GM18526 (cell line): ENCODE data around the gene P2RX1.

Experiments
- POLR2A ChIP-seq: IDR thresholded peaks from 3 replicates; pipeline ENCODE4 v1.6.1; 2011; ENCODE audit not compliant: insufficient read length; ENCODE audit errors: extremely low read depth

P2RX1 gene

DNA sequence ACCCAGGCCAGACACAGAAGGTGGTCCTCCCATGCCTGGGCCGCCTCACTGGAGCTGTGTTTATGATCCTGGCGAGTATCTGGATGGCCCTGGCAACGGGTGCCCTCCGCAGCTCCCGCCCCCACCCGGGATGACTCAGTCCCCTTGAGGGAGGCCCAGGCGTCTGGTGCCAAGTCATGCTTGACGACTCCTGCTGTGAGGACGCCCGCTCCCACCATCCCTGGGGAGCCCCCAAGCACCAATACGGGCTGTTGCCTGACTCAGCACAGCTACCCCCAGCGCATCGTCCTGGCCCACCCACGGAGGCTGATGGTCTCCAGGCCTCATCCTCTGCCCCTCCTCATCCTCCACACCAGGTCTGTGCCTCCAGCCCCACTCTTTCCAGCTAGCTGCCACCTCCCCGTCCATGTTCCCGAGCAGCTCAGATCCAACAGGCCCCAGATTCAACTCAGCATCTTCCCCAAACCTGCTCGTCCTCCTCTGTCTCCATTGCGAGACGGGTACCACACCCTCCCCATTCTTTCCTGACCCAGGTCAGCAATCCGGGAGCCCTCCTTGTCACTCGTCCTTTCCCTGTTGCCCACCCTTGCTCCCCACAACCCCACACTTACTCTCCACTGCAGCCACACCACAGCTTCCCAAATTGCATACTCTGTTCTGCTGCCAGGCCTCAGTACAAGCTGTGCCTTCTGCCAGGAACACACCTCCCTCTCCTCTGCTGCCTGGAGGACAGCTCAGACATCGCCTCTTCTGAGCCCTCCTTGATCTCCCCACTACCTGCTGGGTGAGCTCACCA is 26.0 kb downstream of the P2RX1 start:
- no peak for TF ChIP-seq POLR2A

DNA sequence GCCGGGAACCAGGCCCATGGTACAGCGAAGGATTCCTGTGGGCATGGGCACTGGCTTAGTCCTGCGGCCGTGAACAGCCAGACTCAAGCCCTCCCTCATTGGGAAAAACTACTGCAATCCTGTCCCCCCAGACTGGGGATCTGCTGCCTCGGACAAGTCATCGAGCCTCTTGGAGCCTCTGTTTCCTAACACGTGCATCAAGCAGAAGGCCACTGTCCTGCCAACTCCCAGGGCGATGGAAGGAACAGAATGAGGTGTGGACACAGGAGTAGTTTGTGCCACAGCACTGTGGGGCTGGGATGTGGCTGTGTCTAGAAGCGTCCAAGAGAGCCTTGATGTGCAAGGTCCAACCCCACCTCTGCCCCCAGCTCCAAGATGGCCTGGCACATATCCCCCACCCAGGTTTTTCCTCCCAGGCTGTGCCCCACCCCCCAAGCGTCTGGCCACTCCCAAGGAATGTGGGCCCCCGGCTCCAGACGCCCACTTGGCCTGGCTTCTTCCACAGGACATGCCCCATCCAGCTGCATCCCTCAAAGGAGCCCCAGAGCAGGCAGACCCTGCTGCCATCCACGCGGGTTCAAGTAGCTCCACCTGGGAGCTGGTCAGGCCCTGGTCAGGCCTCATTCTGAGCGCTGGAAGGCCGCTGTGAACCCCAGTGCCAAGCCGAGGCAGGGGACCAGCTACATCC is 26.8 kb downstream of the P2RX1 start:
- no peak for TF ChIP-seq POLR2A

GRCh38 chr17:3888343-3889171 is 27.7 kb downstream of the P2RX1 start:
- TF ChIP-seq POLR2A = no peak

DNA sequence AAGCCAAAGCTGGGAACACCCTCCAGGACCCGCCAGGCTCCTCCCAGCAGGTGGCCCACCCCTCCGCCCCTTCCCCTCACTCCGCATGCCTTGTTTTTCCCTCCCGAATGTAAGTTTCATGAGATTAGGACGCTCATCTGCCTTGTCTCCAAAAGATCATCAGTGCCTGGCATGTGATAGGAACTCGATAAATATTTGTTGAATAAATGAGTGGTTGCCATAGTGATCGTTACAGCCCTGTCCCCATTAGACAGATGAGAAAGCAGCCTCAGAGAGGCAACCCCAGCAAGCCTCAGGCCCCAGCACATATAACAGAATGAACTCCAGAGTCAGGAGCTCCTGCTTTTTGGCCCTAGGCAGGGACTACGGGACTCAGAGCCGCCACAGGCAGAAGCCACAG is 28.5 kb downstream of the P2RX1 start:
- TF ChIP-seq POLR2A = no peak

DNA sequence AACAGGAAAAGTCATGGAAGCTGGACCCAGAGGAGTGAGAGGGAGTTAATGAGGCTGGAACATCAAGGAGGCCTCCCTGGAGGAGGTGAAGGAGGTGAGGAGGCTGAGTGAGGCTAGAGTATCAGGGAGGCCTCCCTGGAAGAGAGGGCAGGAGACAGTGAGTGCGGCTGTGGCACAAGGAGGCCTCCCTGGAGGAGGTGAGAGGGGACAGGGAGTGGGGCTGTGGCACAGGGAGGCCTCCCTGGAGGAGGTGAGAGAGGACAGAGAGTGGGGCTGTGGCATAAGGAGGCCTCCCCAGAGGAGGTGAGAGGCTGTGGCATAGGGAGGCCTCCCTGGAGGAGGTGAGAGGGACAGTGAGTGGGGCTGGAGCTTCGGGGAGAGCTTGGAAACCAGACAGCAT is 28.9 kb downstream of the P2RX1 start:
- no peak for TF ChIP-seq POLR2A

GRCh38 chr17:3886776-3887175 is 29.5 kb downstream of the P2RX1 start:
- TF ChIP-seq POLR2A = no peak

- TF ChIP-seq POLR2A = no peak
Observed at GRCh38 chr17:3885970-3886369, 30.3 kb downstream of the P2RX1 start.

- TF ChIP-seq POLR2A = no peak
Observed at GRCh38 chr17:3885271-3885670, 31.0 kb downstream of the P2RX1 start.

GRCh38 chr17:3884188-3884587 is 32.1 kb downstream of the P2RX1 start:
- TF ChIP-seq POLR2A = no peak

GRCh38 chr17:3882276-3882675 is 34.0 kb downstream of the P2RX1 start:
- TF ChIP-seq POLR2A = no peak

DNA sequence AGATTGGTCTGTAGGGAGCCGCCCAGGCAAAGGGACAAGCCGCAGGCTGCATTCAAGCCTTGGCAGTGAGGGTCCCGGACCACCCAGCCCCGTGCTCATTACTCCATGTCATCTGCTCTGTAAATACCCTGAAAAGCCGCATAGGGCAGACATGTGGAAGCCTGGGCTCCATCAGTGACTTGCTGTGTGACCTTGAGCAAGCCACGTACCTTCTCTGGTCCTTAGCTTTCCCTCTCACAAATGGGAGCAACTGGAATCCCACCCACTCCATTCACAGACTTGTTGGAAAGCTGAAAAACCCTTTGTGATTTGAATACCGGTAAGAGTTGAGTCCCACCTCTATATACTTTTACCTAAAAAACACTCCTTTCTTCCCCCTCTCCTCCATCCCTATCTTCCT is 35.3 kb downstream of the P2RX1 start:
- no peak for TF ChIP-seq POLR2A

DNA sequence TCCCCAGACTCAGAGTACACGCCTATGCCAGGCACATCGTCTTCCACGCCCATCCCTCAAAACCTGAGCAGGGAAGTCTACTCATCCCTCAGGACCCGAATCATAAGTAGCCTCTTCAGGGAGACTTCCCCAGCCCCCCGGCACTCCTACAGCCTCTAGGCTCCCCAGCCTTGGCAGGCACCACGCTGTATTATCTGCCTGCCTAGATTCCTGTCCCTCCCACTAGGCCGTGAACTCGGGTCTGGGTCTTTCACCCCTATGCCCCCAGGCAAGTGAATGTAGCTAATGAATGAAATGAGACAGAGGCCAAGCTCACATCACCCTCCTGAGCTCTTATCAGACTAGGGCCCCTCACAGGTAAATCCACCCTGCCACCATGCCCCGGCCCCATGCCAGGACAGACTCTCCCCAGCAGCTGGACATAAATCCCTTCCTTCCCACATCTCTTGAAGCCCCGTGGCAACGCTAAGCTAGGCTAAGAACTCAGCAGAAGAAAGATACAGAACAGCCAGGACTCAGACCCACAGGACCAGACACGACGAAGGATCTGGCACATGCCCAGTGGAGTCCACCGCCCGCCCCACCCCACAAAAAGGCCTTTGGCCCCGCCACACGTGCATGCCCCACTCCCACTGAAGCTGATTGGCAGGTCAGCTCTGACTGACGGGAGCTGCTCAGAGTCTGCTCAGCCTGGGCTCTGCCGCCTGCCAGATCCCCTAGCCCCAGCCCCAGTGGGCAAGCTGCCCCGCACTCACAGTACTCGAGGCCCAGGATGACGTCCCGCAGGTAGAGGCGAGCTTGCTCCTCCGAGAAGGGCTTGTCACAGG is 36.5 kb downstream of the P2RX1 start:
- TF ChIP-seq POLR2A = no peak

- no peak for TF ChIP-seq POLR2A
Observed at GRCh38 chr17:3879186-3879585, 37.1 kb downstream of the P2RX1 start.

GRCh38 chr17:3877220-3877619 is 39.0 kb downstream of the P2RX1 start:
- no peak for TF ChIP-seq POLR2A

GRCh38 chr17:3875317-3875716 is 40.9 kb downstream of the P2RX1 start:
- no peak for TF ChIP-seq POLR2A
